GM12865 (cell line): ENCODE measurements around the gene TYROBP.

Source experiments
- DNase-seq: peaks from one replicate; pipeline ENCODE4 v3.0.0; 2010; ENCODE audit warnings: low read depth
- H3K4me3 ChIP-seq: 2 replicates; pipeline ENCODE4 v1.5.1; 2011; ENCODE audit warnings: mild to moderate bottlenecking, low read depth, low read length, control low read depth
- CTCF ChIP-seq: IDR thresholded peaks from 2 replicates; pipeline ENCODE4 v1.5.1; 2011; ENCODE audit warnings: low read length, control low read depth, low read depth, inconsistent platforms; ENCODE audit not compliant: insufficient read depth; ENCODE audit errors: missing control alignments

Gene TYROBP

GRCh38 chr19:35937345-35938281 is 29.5 kb upstream of the TYROBP start:
- H3K4me3 ChIP-seq: peak overlapping the region; percentile 74
- no peak for DNase-seq
- TF ChIP-seq CTCF: no peak

- no peak for DNase-seq
- H3K4me3 ChIP-seq: peak overlapping the region; percentile 74
- TF ChIP-seq CTCF: no peak
Observed at GRCh38 chr19:35936738-35937268, 28.7 kb upstream of the TYROBP start.

- TF ChIP-seq CTCF: no peak
- H3K4me3 ChIP-seq: peak within 1 kb of the TSS; percentile 74
- peak; percentile 73 for DNase-seq
Observed at GRCh38 chr19:35935911-35936737, 28.0 kb upstream of the TYROBP start, which contains the start of gene LRFN3. Gene LRFN3 (plus strand): TSS chr19:35936374. CDS start chr19:35939426, 3,052 bp downstream.

- no peak for TF ChIP-seq CTCF
- no peak for DNase-seq
- H3K4me3 ChIP-seq: no peak overlapping the region
Observed at GRCh38 chr19:35932291-35932936, 24.3 kb upstream of the TYROBP start.

GRCh38 chr19:35931874-35932202 is 23.7 kb upstream of the TYROBP start:
- TF ChIP-seq CTCF: no peak
- no peak for DNase-seq
- no peak overlapping the region for H3K4me3 ChIP-seq

- TF ChIP-seq CTCF: peak; percentile 97
- H3K4me3 ChIP-seq: peak overlapping the region; percentile 60
- peak; percentile 100 for DNase-seq
Observed at GRCh38 chr19:35931161-35931873, 23.2 kb upstream of the TYROBP start.
